Hepatocyte (in vitro differentiated cells): ENCODE measurements around the gene NBAS. TPM values are rescaled to one million over a fixed set of nuclear protein-coding genes. Genes with fewer than 3 reads are reported as not detected.

Experiments
- DNase-seq: peaks from one replicate; pipeline ENCODE4 v3.0.0-alpha.2; 2016; ENCODE audit warnings: low spot score
- H2AFZ ChIP-seq: fragments of 200-600 bp; sonication (generic); 2 replicates; pipeline ENCODE4 v1.6.0; 2016; ENCODE audit warnings: antibody characterized with exemption, mild to moderate bottlenecking
- H3K27ac ChIP-seq: fragments of 200-600 bp; sonication (generic); 2 replicates; pipeline ENCODE4 v1.5.1; 2016; ENCODE audit warnings: mild to moderate bottlenecking
- H3K27me3 ChIP-seq: fragments of 200-600 bp; sonication (generic); 2 replicates; pipeline ENCODE4 v1.6.1; 2016
- H3K36me3 ChIP-seq: fragments of 200-600 bp; sonication (generic); replicated peaks from 2 replicates; pipeline ENCODE4 v1.5.1; 2016; ENCODE audit warnings: low read depth; ENCODE audit not compliant: insufficient read depth
- H3K4me1 ChIP-seq: fragments of 200-600 bp; sonication (generic); 2 replicates; pipeline ENCODE4 v1.5.1; 2016; ENCODE audit warnings: mild to moderate bottlenecking, moderate library complexity; ENCODE audit not compliant: insufficient read depth
- H3K4me2 ChIP-seq: fragments of 200-600 bp; sonication (generic); 2 replicates; pipeline ENCODE4 v1.6.0; 2016
- H3K4me3 ChIP-seq: fragments of 200-600 bp; sonication (generic); 2 replicates; pipeline ENCODE4 v1.5.1; 2016; ENCODE audit warnings: mild to moderate bottlenecking
- H3K79me2 ChIP-seq: fragments of 200-600 bp; sonication (generic); 2 replicates; pipeline ENCODE4 v1.6.0; 2017; ENCODE audit warnings: mild to moderate bottlenecking
- H3K9me2 ChIP-seq: fragments of 200-600 bp; sonication (generic); replicated peaks from 2 replicates; pipeline ENCODE4 v1.6.0; 2017; ENCODE audit warnings: mild to moderate bottlenecking; ENCODE audit not compliant: insufficient read depth
- H3K9me3 ChIP-seq: fragments of 200-600 bp; sonication (generic); 2 replicates; pipeline ENCODE4 v1.5.1; 2016; ENCODE audit warnings: low read depth, mild to moderate bottlenecking
- H4K20me1 ChIP-seq: fragments of 200-600 bp; sonication (generic); 2 replicates; pipeline ENCODE4 v1.6.0; 2016; ENCODE audit warnings: mild to moderate bottlenecking; ENCODE audit not compliant: insufficient read depth, poor library complexity, severe bottlenecking
- EZH2 ChIP-seq: fragments of 200-600 bp; sonication (generic); IDR thresholded peaks from 2 replicates; pipeline ENCODE4 v1.6.1; 2016; ENCODE audit warnings: antibody characterized with exemption, mild to moderate bottlenecking, borderline replicate concordance
- EZH2phosphoT487 ChIP-seq: fragments of 200-600 bp; sonication (generic); IDR thresholded peaks from one replicate; pipeline ENCODE4 v1.6.1; 2018; ENCODE audit warnings: antibody characterized with exemption, mild to moderate bottlenecking, low read depth, moderate library complexity; ENCODE audit not compliant: unreplicated experiment, severe bottlenecking
- WGBS: methylation state at CpG from one replicate; pipeline ENCODE4 v1.1.6; 2016; ENCODE audit warnings: low lambda C conversion rate; ENCODE audit errors: missing lambda C conversion rate; 5-methylcytosine and 5-hydroxymethylcytosine counted together
- polyA plus RNA-seq: library from polyadenylated mRNA; unstranded; fragments of >200 nt; fragmentation: Nextera tagmentation; extraction: Ambion mirVana; gene quantifications from 2 replicates; pipeline ENCODE4 v1.2.1, GENCODE V29; 2016
- total RNA-seq: library from RNA; depleted of rRNA; stranded (reverse); fragments of >200 nt; gene quantifications from 2 replicates; pipeline ENCODE4 v1.2.3, GENCODE V29; 2014
- TF ChIP-seq, protein P1 (sequence below): fragments of 200-600 bp; sonication (generic); IDR thresholded peaks from 2 replicates; pipeline ENCODE4 v1.5.1; 2016; ENCODE audit warnings: antibody characterized with exemption, mild to moderate bottlenecking; ENCODE audit not compliant: poor library complexity

The NBAS gene
- total and polyA plus RNA-seq, 2 experiments from 2014 or later: 20.8 to 47.2 TPM

- 90% methylated on average over 1 of the region's 1 CpG for WGBS
- no peak for TF ChIP-seq EZH2phosphoT487
- H3K27me3 ChIP-seq: no peaks in the 10 kb centered on the region
- no peak overlapping the region for H3K4me3 ChIP-seq
- H2AFZ ChIP-seq: no peak overlapping the region
- H3K36me3 ChIP-seq: no peaks in the 10 kb centered on the region
- no peaks in the 10 kb centered on the region for H3K9me2 ChIP-seq
- H3K79me2 ChIP-seq: no peaks in the 10 kb centered on the region
- no peaks in the 10 kb centered on the region for H3K9me3 ChIP-seq
- no peak overlapping the region for H3K27ac ChIP-seq
- no peaks in the 10 kb centered on the region for H3K4me1 ChIP-seq
- no peak overlapping the region for H3K4me2 ChIP-seq
- no peak for DNase-seq
- H4K20me1 ChIP-seq: no peaks in the 10 kb centered on the region
These were observed 245.7 kb downstream of the NBAS start for GRCh38 chr2:15315411-15315810.

- Histone ChIP-seq H3K4me1 (no peaks in the 10 kb centered on the region), H3K27ac (no peak overlapping the region), H3K27me3 (no peaks in the 10 kb centered on the region), H3K4me3 (no peak overlapping the region), H2AFZ (no peak overlapping the region), H3K79me2 (no peaks in the 10 kb centered on the region), H3K9me2 (no peaks in the 10 kb centered on the region), H4K20me1 (no peaks in the 10 kb centered on the region), H3K36me3 (no peaks in the 10 kb centered on the region), H3K9me3 (no peaks in the 10 kb centered on the region), H3K4me2 (no peak overlapping the region)
- DNase-seq: no peak
- TF ChIP-seq EZH2phosphoT487 (no peak), EZH2 (no peak)
- TF ChIP-seq, protein P1, sequence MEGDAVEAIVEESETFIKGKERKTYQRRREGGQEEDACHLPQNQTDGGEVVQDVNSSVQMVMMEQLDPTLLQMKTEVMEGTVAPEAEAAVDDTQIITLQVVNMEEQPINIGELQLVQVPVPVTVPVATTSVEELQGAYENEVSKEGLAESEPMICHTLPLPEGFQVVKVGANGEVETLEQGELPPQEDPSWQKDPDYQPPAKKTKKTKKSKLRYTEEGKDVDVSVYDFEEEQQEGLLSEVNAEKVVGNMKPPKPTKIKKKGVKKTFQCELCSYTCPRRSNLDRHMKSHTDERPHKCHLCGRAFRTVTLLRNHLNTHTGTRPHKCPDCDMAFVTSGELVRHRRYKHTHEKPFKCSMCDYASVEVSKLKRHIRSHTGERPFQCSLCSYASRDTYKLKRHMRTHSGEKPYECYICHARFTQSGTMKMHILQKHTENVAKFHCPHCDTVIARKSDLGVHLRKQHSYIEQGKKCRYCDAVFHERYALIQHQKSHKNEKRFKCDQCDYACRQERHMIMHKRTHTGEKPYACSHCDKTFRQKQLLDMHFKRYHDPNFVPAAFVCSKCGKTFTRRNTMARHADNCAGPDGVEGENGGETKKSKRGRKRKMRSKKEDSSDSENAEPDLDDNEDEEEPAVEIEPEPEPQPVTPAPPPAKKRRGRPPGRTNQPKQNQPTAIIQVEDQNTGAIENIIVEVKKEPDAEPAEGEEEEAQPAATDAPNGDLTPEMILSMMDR: no peak
- WGBS: 82% methylated on average over 1 of the region's 1 CpG
These were observed 247.5 kb downstream of the NBAS start for GRCh38 chr2:15313657-15314056.

DNA sequence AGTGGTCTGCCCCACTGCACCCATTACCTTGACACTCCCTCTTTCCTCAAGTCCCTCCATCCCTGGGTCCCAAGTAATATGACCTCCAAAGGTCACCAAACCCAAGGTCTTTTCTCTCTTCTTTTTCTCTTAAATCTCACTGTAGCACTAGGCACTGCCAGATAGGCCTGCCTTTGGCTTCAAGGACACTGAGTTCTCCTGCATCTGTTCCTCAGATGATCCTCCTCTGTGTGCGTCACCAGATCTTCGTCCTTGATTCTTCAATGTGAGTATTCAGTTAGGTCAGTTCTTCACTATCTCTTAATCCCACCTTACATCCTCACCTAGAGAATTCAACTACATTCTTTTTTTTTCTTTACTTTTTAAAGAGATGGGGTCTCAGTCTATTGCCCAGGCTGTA lies 249.2 kb downstream of the NBAS start:
- 96% methylated on average over 2 of the region's 2 CpGs for WGBS
- H3K4me3 ChIP-seq: no peak overlapping the region
- no peak overlapping the region for H2AFZ ChIP-seq
- no peak overlapping the region for H3K27ac ChIP-seq
- no peaks in the 10 kb centered on the region for H3K9me3 ChIP-seq
- no peak overlapping the region for H3K4me2 ChIP-seq
- DNase-seq: no peak
- no peaks in the 10 kb centered on the region for H3K9me2 ChIP-seq
- no peaks in the 10 kb centered on the region for H3K79me2 ChIP-seq
- H3K4me1 ChIP-seq: no peaks in the 10 kb centered on the region
- H4K20me1 ChIP-seq: no peaks in the 10 kb centered on the region
- no peaks in the 10 kb centered on the region for H3K36me3 ChIP-seq
- no peaks in the 10 kb centered on the region for H3K27me3 ChIP-seq
- TF ChIP-seq, protein P1: no peak
- no peak for TF ChIP-seq EZH2phosphoT487
- TF ChIP-seq EZH2: no peak

GRCh38 chr2:15311201-15311907 lies 249.8 kb downstream of the NBAS start:
- Histone ChIP-seq H3K27me3 (no peaks in the 10 kb centered on the region), H4K20me1 (no peaks in the 10 kb centered on the region), H3K36me3 (no peaks in the 10 kb centered on the region), H3K9me3 (no peaks in the 10 kb centered on the region), H3K9me2 (no peaks in the 10 kb centered on the region), H3K4me3 (no peak overlapping the region), H3K27ac (no peak overlapping the region), H3K4me2 (no peak overlapping the region), H3K79me2 (no peaks in the 10 kb centered on the region), H2AFZ (no peak overlapping the region), H3K4me1 (no peaks in the 10 kb centered on the region)
- no peak for DNase-seq
- WGBS: 53% methylated on average over 4 of the region's 4 CpGs
- TF ChIP-seq, protein P1: no peak
- no peak for TF ChIP-seq EZH2phosphoT487
